Measurements from ENCODE around the gene CACNA1F.

- no peak for TF ChIP-seq POLR2AphosphoS5 (IDR thresholded peaks at IDR 0.05; ENCODE audit: low read depth, low read length)
- no peak for TF ChIP-seq SIN3A (IDR thresholded peaks at IDR 0.05; ENCODE audit: borderline replicate concordance, insufficient read depth, low read depth, low read length)
- TF ChIP-seq CTCF (IDR thresholded peaks at IDR 0.05) = no peak
- TF ChIP-seq REST (IDR thresholded peaks at IDR 0.05; ENCODE audit: insufficient read depth in 1 of 2, low read depth in 2 of 2, low read length in 1 of 2) = no peak
Observed at GRCh38 chrX:49238735-49239134, 5.6 kb upstream of the CACNA1F start.
